IMR-90 (cell line): ENCODE data around the gene DELE1. TPM values are rescaled to one million over a fixed set of nuclear protein-coding genes. Genes with fewer than 3 reads are reported as not detected.

Experiments used
- ATAC-seq: fragments of 200-7000 bp; cut with Tn5 transposase; 2 replicates; pipeline ENCODE4 v1.9.1; 2020; ENCODE audit warnings: low read depth, mild to moderate bottlenecking, moderate library complexity
- BruUV-seq: library from RNA; stranded (reverse); fragments of 400-500 nt; replicated peaks from 2 replicates; lab custom pipeline; 2021; lab: Mats Ljungman, UMichigan
- CTCF ChIA-PET: fragments of 300-600 bp; formaldehyde crosslinking; extraction: SDS; loops from one replicate; lab custom pipeline; 2021; ENCODE audit warnings: antibody characterized with exemption; lab: Yijun Ruan, JAX
- POLR2A ChIA-PET: fragments of 300-600 bp; sonication (Branson Sonifier 250); formaldehyde crosslinking; loops from one replicate; lab custom pipeline; 2022; ENCODE audit warnings: antibody characterized with exemption; ENCODE audit not compliant: unreplicated experiment; lab: Charles Lee
- DNase-seq: peaks from one replicate; pipeline ENCODE4 v3.0.0; 2013
- H2AFZ ChIP-seq: replicated peaks from 2 replicates; pipeline ENCODE3; 2013; ENCODE audit warnings: low read length, mild to moderate bottlenecking; ENCODE audit not compliant: poor library complexity
- H2AK5ac ChIP-seq: 2 replicates; pipeline ENCODE4 v1.6.1; 2013; ENCODE audit warnings: low read depth, low read length, inconsistent platforms
- H2AK9ac ChIP-seq: replicated peaks from 2 replicates; pipeline ENCODE3; 2013; ENCODE audit warnings: mild to moderate bottlenecking, low read depth, low read length, moderate library complexity; ENCODE audit not compliant: poor library complexity
- H2BK120ac ChIP-seq: 2 replicates; pipeline ENCODE4 v1.6.1; 2013; ENCODE audit warnings: low read depth, low read length, inconsistent platforms
- H2BK15ac ChIP-seq: 3 replicates; pipeline ENCODE4 v1.6.1; 2013; ENCODE audit warnings: low read depth, low read length, inconsistent platforms
- H2BK20ac ChIP-seq: 2 replicates; pipeline ENCODE4 v1.6.1; 2013; ENCODE audit warnings: low read depth, mild to moderate bottlenecking, inconsistent platforms, low read length, moderate library complexity
- H2BK5ac ChIP-seq: 2 replicates; pipeline ENCODE4 v1.6.1; 2013; ENCODE audit warnings: mild to moderate bottlenecking, low read depth, low read length, inconsistent platforms; ENCODE audit not compliant: poor library complexity, severe bottlenecking
- H3K14ac ChIP-seq: replicated peaks from 2 replicates; pipeline ENCODE4 v1.6.1; 2013; ENCODE audit warnings: low read depth, low read length, inconsistent platforms
- H3K18ac ChIP-seq: 2 replicates; pipeline ENCODE4 v1.6.1; 2013; ENCODE audit warnings: low read depth, low read length, control low read depth
- H3K23ac ChIP-seq: 2 replicates; pipeline ENCODE4 v1.6.1; 2013; ENCODE audit warnings: low read depth, low read length, inconsistent platforms
- H3K27ac ChIP-seq: 2 replicates; pipeline ENCODE4 v1.5.1; 2013; ENCODE audit warnings: mild to moderate bottlenecking, control low read depth, low read length; ENCODE audit not compliant: insufficient read depth
- H3K27me3 ChIP-seq: 2 replicates; pipeline ENCODE4 v1.6.1; 2013; ENCODE audit warnings: low read length; ENCODE audit not compliant: control insufficient read depth, insufficient read depth
- H3K36me3 ChIP-seq: 2 replicates; pipeline ENCODE4 v1.6.1; 2013; ENCODE audit warnings: low read length, mixed read lengths; ENCODE audit not compliant: control insufficient read depth, insufficient read depth
- H3K4ac ChIP-seq: 2 replicates; pipeline ENCODE4 v1.6.1; 2013; ENCODE audit warnings: low read depth, low read length, inconsistent platforms
- H3K4me1 ChIP-seq: 2 replicates; pipeline ENCODE4 v1.6.1; 2013; ENCODE audit warnings: low read length, mixed read lengths; ENCODE audit not compliant: control insufficient read depth, insufficient read depth
- H3K4me2 ChIP-seq: 2 replicates; pipeline ENCODE4 v1.6.1; 2013; ENCODE audit warnings: low read depth, mild to moderate bottlenecking, control low read depth, low read length, moderate library complexity
- H3K4me3 ChIP-seq: 2 replicates; pipeline ENCODE4 v1.5.1; 2013; ENCODE audit warnings: low read depth, mild to moderate bottlenecking, control low read depth, low read length, moderate library complexity; ENCODE audit not compliant: insufficient read depth
- H3K56ac ChIP-seq: 2 replicates; pipeline ENCODE4 v1.6.1; 2013; ENCODE audit warnings: low read length, inconsistent platforms; ENCODE audit not compliant: insufficient read depth; ENCODE audit errors: extremely low read depth
- H3K79me1 ChIP-seq, 2 experiments: 2 replicates each; pipeline ENCODE4 v1.6.1; 2013; ENCODE audit warnings: low read length in 2 of 2, inconsistent platforms in 1 of 2, low read depth in 1 of 2
- H3K9ac ChIP-seq: 2 replicates; pipeline ENCODE4 v1.6.1; 2013; ENCODE audit warnings: low read depth, low read length, control low read depth
- H3K9me1 ChIP-seq: 2 replicates; pipeline ENCODE4 v1.6.1; 2013; ENCODE audit warnings: low read length, inconsistent platforms; ENCODE audit not compliant: insufficient read depth
- H3K9me3 ChIP-seq: 2 replicates; pipeline ENCODE4 v1.6.1; 2013; ENCODE audit warnings: low read length; ENCODE audit not compliant: control insufficient read depth, insufficient read depth
- H4K20me1 ChIP-seq: 2 replicates; pipeline ENCODE4 v1.6.1; 2013; ENCODE audit warnings: low read length, inconsistent platforms; ENCODE audit not compliant: insufficient read depth
- H4K5ac ChIP-seq: 2 replicates; pipeline ENCODE4 v1.6.1; 2013; ENCODE audit warnings: mild to moderate bottlenecking, low read depth, low read length, control low read depth
- H4K8ac ChIP-seq, 2 experiments: 2 replicates each; pipeline ENCODE4 v1.6.1; 2013; ENCODE audit warnings: low read depth in 2 of 2, low read length in 2 of 2, control low read depth in 1 of 2, inconsistent platforms in 1 of 2
- H4K91ac ChIP-seq: 2 replicates; pipeline ENCODE4 v1.6.1; 2013; ENCODE audit warnings: low read depth, low read length, inconsistent platforms; ENCODE audit not compliant: insufficient read depth
- BHLHE40 ChIP-seq: fragments of 150-350 bp; IDR thresholded peaks from 2 replicates; pipeline ENCODE4 v1.6.1; 2016; ENCODE audit warnings: mild to moderate bottlenecking, low read depth, low read length
- CEBPB ChIP-seq: IDR thresholded peaks from 2 replicates; pipeline ENCODE4 v1.6.1; 2012; ENCODE audit warnings: low read depth, low read length, improper control_type of control experiment
- CHD1 ChIP-seq: IDR thresholded peaks from 2 replicates; pipeline ENCODE4 v1.6.1; 2012; ENCODE audit warnings: low read depth, low read length, improper control_type of control experiment
- FOS ChIP-seq: fragments of 150-350 bp; IDR thresholded peaks from 2 replicates; pipeline ENCODE4 v1.6.1; 2016; ENCODE audit warnings: low read depth, low read length
- MAFK ChIP-seq: IDR thresholded peaks from 2 replicates; pipeline ENCODE4 v1.6.1; 2012; ENCODE audit warnings: low read depth, low read length, improper control_type of control experiment
- MAZ ChIP-seq: IDR thresholded peaks from 2 replicates; pipeline ENCODE4 v1.6.1; 2012; ENCODE audit warnings: low read depth, mild to moderate bottlenecking, low read length, improper control_type of control experiment, moderate library complexity, borderline replicate concordance
- NFE2L2 ChIP-seq: fragments of 150-350 bp; IDR thresholded peaks from 2 replicates; pipeline ENCODE4 v1.6.1; 2016; ENCODE audit warnings: low read depth, mild to moderate bottlenecking, low read length
- RCOR1 ChIP-seq: IDR thresholded peaks from 2 replicates; pipeline ENCODE4 v1.6.1; 2012; ENCODE audit warnings: mild to moderate bottlenecking, low read length, improper control_type of control experiment; ENCODE audit not compliant: insufficient replicate concordance
- RFX5 ChIP-seq: IDR thresholded peaks from 2 replicates; pipeline ENCODE4 v1.8.0; 2012; ENCODE audit warnings: low read depth, mild to moderate bottlenecking, low read length, moderate library complexity
- SMC3 ChIP-seq: fragments of 150-350 bp; IDR thresholded peaks from 2 replicates; pipeline ENCODE4 v1.6.1; 2016; ENCODE audit warnings: low read depth, mild to moderate bottlenecking, antibody characterized with exemption, low read length, moderate library complexity
- WGBS, 2 experiments: methylation state at CpG; one replicate each; pipeline versions ENCODE4 v1.1.5 to v1.1.7; 2013; ENCODE audit warnings: missing lambda C conversion rate in 2 of 2; ENCODE audit not compliant: insufficient read length in 1 of 2; ENCODE audit errors: extremely low coverage in 2 of 2; 5-methylcytosine and 5-hydroxymethylcytosine counted together
- dilution Hi-C: fragments of 300-500 bp; cut with HindIII; formaldehyde crosslinking; loops from one replicate; pipeline ENCODE4 v1.14.3; 2018; ENCODE audit warnings: low sequenced_read_pairs; ENCODE audit not compliant: unreplicated experiment
- in situ Hi-C: fragments of 300-500 bp; cut with MboI; formaldehyde crosslinking; loops from 3 replicates; pipeline ENCODE4 v1.14.3; 2019; ENCODE audit warnings: low sequenced_read_pairs, inconsistent platforms, mixed read lengths
- intact Hi-C: fragments of 100-400 bp; cut with micrococcal nuclease; formaldehyde crosslinking; loops from 2 replicates; pipeline ENCODE4 v1.10.0; 2022
- polyA plus RNA-seq, 3 experiments: library from polyadenylated mRNA; depleted of rRNA; stranded (reverse); fragments of >200 nt; gene quantifications; 2 replicates each; pipeline ENCODE4 v1.2.3, GENCODE V29; 2012; ENCODE audit warnings: low replicate concordance in 1 of 3
- total RNA-seq: library from RNA; depleted of rRNA; stranded (reverse); fragments of >200 nt; gene quantifications from 2 replicates; pipeline ENCODE4 v1.2.3, GENCODE V29; 2012
- TF ChIP-seq, protein P1 (sequence below): conservative IDR thresholded peaks from 2 replicates; pipeline ENCODE4 v1.5.1; 2012; ENCODE audit warnings: mild to moderate bottlenecking, low read depth, low read length, improper control_type of control experiment
- TF ChIP-seq, protein P2 (sequence below): fragments of 150-350 bp; IDR thresholded peaks from 2 replicates; pipeline ENCODE4 v1.6.1; 2016; ENCODE audit warnings: low read depth, mild to moderate bottlenecking, low read length, moderate library complexity, borderline replicate concordance

The DELE1 gene
- total and polyA plus RNA-seq, 2 of the 4 experiments (the other 2 are of a cell fraction), result 28.0 to 66.1 TPM

DNA sequence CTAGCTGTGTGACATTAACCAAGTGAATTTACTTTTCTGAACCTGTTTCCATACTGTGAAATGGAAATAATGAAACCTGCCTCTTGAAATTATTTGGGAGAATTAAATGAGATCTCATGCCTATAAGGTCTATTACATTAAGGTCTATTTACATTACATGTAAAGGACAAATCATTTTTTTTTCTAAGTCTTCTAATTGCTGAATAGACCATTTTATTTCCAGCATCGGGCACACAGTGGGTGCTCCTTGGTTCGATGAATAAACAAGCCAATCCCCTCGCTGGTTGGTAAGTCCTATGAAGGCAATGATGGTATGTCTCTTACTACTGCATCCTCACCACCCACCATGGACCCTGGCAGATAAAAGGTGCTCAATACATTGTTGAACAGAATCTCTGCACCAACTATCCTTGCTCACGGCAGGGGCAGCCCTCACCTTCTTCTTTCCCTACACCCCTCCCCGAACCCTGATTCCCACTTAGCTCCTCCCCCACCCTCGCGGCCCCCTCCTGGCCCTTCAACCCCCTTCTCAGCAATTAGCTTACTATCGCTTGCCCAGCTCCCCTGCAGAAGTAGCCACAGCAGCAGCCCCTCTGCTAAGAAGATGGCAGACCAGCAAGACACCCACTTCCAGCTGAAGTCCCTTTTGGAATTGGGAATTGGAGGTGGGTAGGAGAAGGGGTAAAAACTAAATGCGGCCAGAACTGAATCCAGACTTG lies 48.5 kb upstream of the DELE1 start (continued):
- TF ChIP-seq FOS, result no peak

DNA sequence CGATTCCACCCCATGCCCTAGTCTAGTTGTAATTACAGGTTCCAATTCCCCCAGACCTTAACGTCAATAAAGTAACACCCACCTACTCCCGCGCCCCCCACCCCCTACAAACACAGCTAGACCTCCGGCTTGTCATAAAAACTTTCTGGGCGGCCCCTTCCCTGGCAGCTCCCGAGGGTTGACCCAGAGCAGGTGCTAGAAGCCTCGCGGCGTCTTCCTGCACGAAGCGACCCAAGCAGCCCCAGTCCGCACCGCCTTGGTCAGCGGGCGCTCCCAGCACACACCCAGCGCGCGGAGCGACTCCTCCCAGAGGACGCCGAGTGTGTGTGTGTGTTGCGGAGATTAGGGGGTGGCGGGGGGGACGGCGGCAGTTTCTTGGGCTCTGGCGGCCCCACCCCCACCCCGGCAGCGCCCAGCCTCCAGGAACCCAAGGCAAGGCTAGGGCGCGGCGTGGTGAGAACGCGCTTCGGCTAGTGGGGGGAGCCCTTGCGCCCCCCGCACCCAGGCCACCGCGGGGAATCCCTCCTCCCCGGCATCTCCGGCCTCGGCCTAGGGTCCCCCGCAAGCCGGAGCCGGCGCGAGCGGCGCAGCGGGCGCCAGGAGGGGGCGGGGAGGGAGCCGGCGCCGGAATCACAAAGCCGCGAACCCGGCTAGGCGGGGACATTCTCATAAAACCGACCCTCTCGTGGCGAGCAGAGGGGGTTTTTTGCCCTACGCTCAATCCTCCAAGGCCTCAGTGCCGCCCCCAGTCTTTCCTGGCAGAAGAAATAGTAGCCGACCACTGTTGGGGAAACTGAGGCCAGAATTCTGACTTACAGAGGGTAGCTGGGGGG lies 47.7 kb upstream of the DELE1 start:
- Histone ChIP-seq H3K4me2 (peak overlapping the region; percentile 61), H4K91ac (no peak overlapping the region), H3K4me1 (peaks cover 8% of the 10 kb centered on the region; the same call in 1 of the 2 replicates), H3K4ac (no peak overlapping the region), H3K14ac (no peak overlapping the region), H2AK9ac (no peak overlapping the region), H2AFZ (peak overlapping the region; percentile 44), H2BK5ac (no peak overlapping the region), H3K9ac (no peak overlapping the region), H4K5ac (no peak overlapping the region), H3K4me3 (no peak overlapping the region; the same call in 1 of the 2 replicates), H3K79me1 (no peaks in the 10 kb centered on the region), H3K18ac (no peak overlapping the region), H3K9me1 (0 out of 2 replicates have a peak, but pooled peaks cover 1% of the 10 kb centered on the region), H3K56ac (no peak overlapping the region), H2BK20ac (no peak overlapping the region), H4K8ac (no peak overlapping the region), H3K9me3 (0 out of 2 replicates have a peak, but pooled peaks cover 2% of the 10 kb centered on the region), H2AK5ac (no peak overlapping the region), H3K36me3 (no peaks in the 10 kb centered on the region), H2BK120ac (no peak overlapping the region), H3K27ac (no peak overlapping the region), H2BK15ac (no peak overlapping the region), H4K20me1 (peaks cover 2% of the 10 kb centered on the region; the same call in 1 of the 2 replicates), H3K27me3 (peaks cover 76% of the 10 kb centered on the region), H3K23ac (no peak overlapping the region)
- POLR2A ChIA-PET, result no interaction called here
- BruUV-seq, result no TSS peak
- dilution Hi-C loops (no loop called here), in situ Hi-C loops (loop anchor here (5.0 kb wide), 1 partner anchor 81 kb away; the partner anchor contains the start of gene PCDH12), intact Hi-C loops (no loop called here)
- CTCF ChIA-PET, result no interaction called here
- WGBS, 2 experiments, result 0% methylated on average over 3 of the region's 65 CpGs; no CpG with 5 or more reads in 1 of the 2 experiments
- ATAC-seq (no peak), DNase-seq (no peak)
- no peak for TF ChIP-seq MAFK
- TF ChIP-seq CEBPB, result no peak
- no peak for TF ChIP-seq NFE2L2
- TF ChIP-seq, protein P1, sequence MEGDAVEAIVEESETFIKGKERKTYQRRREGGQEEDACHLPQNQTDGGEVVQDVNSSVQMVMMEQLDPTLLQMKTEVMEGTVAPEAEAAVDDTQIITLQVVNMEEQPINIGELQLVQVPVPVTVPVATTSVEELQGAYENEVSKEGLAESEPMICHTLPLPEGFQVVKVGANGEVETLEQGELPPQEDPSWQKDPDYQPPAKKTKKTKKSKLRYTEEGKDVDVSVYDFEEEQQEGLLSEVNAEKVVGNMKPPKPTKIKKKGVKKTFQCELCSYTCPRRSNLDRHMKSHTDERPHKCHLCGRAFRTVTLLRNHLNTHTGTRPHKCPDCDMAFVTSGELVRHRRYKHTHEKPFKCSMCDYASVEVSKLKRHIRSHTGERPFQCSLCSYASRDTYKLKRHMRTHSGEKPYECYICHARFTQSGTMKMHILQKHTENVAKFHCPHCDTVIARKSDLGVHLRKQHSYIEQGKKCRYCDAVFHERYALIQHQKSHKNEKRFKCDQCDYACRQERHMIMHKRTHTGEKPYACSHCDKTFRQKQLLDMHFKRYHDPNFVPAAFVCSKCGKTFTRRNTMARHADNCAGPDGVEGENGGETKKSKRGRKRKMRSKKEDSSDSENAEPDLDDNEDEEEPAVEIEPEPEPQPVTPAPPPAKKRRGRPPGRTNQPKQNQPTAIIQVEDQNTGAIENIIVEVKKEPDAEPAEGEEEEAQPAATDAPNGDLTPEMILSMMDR, result no peak
- TF ChIP-seq RCOR1, result no peak
- TF ChIP-seq RFX5, result no peak
- TF ChIP-seq BHLHE40, result no peak
- TF ChIP-seq, protein P2, sequence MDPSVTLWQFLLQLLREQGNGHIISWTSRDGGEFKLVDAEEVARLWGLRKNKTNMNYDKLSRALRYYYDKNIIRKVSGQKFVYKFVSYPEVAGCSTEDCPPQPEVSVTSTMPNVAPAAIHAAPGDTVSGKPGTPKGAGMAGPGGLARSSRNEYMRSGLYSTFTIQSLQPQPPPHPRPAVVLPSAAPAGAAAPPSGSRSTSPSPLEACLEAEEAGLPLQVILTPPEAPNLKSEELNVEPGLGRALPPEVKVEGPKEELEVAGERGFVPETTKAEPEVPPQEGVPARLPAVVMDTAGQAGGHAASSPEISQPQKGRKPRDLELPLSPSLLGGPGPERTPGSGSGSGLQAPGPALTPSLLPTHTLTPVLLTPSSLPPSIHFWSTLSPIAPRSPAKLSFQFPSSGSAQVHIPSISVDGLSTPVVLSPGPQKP, result no peak
- TF ChIP-seq MAZ, result no peak
- TF ChIP-seq CHD1, result no peak
- no peak for TF ChIP-seq SMC3
